ENCODE results near the gene ABCG1.
A peak's percentile ranks its signal among the peaks of the same experiment; 100 is the strongest.
"Not testable (repeated sequence)": the region's sequence is repeated elsewhere in the genome, so short reads cannot be mapped to it uniquely, and the experiment has no call there.

Gene ABCG1

GRCh38 chr21:42218836-42219605 lies at the start of gene ABCG1:
Gene ABCG1, plus strand, starts transcription at chr21:42219140. Its CDS starts 123 bp downstream, at chr21:42219263.
- DNase-seq = peak; percentile 44

- no peak for DNase-seq
These were observed 49.2 kb upstream of the ABCG1 start for GRCh38 chr21:42169758-42170157.

DNA sequence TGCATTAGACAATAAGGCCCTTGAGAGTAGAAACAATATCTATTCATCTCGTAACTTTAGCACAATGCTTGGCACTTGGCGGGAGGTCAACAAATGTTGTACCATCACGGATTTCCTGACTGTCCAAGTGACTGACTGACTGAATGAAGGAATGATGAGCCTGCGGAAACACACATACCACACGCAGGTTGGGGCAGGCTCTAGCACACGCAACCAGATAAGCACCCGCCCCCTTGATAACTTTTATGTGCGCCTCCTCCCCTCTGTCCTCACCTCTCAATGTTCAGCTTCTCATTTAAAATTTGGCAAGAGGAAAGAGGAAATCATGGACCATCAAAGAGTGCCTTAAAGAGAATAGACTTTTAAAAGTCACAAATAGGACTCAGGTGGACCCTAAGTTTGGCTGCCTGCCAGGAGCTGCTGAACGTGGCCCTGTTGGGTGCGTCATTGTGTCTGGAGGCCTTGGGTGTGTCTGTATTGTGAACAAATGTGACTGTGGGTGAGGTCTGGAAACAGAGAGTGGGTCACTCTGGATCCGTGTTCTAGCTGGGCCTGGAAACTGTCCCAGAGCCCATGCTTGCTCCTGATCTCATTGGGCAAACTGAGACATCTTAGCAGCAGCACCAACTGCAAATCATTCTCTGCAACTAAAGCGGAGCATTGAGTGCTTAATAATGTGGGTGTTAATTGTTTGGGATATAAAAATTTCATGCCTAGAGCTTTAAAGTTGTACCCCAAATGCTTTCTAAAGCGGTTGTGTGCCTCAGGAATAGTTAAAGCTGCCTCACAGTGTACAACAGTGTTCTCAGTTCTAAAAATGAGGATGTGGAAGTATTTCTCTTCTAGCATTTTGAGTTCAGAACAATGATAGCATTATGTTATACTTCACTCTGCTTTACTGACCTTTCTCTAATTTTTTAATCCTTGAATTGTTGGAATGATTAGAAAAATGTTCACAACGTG lies 47.6 kb upstream of the ABCG1 start:
- no peak for DNase-seq

DNA sequence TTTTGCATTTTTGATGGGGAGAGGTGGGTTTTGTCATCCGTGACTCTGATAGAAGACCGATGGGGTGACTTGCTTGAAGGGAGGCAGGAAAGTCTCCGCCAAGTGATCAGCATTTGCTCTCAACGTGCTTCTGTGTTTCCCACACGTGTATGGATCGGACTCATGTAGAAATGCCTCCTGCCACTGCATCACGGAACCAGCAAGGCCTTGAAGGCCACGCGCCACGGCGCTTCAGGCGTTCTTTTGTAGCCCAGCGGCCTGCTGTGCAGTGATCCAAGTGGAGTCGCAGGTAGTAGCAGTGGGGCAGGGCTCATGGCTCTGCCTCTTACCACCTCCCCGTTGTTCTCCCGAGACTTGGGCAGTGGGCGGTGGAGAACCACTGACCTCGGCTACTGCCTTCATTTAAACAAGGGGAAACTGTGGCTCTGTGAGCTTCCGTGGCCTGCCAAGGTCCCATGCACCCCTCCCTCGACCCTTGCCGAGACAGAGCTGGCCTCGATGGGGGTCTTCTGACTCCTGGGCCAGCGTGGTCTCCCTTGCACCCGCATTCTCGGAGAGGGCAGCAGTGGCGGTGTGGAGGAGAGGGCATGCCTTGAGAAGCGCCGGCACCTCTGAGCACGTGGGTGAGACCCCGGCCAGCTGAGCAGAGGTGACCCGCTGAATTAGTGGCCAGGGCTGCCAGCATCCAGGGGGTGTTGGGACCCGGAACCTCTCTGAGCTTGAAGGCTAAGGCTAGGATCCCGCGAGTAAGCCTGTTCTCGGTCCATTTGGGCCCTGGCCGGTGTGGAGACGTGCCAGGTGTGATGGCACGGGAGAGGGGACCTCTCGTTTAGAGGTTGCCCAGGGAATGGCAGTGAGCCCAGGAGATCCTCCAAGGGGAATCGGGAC lies 46.1 kb upstream of the ABCG1 start:
- DNase-seq = no peak

GRCh38 chr21:42174173-42174572 lies 44.8 kb upstream of the ABCG1 start:
- DNase-seq = no peak

DNA sequence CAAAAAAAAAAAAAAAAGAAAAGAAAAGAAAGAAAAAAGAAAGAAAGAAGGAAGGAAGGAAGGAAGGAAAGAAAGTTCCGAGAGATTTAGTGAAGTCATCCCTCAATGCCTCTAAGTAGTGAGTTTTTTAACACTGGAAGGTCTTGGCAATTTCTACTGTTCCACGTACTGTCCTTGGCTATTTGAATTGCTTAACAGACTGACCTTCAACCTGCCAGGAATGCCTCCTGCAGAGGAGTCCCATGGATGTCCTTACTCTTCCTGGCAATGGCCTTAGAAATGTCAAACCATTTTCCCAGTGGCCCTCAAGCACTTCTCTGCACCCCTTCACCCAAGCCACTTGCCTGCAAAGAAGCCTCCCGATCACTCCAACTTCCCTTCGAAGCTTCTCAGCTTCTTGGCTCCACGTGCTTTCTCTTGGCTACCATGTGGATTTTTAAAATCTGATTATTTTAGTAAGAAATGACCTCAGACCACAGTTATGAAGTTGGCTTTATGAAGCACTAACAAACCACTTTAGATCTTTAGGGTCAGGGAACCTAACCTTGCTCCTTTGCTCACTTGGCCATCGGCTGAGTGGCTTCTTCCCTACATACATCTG lies 43.7 kb upstream of the ABCG1 start:
- no peak for DNase-seq

GRCh38 chr21:42176859-42177258 lies 42.1 kb upstream of the ABCG1 start:
- no peak for DNase-seq

DNA sequence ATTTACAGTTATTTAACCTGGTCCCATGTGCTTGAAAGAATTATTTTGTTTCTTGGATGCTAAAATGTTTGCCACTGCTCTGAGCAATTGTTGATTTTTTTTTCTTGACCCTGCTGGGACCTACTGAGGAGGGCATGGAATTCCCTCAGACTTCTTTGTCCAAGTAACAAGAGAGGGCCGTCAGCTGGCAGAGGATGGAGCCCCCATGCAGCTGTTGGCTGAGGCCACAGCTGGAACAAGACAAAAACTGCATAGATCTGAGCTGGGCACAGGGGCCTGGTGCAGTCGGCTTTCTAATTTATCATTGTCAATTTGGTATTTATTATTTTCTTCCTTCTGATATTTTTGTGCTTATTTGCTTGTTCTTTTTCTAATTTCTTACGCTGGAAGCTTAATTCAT lies 39.6 kb upstream of the ABCG1 start:
- DNase-seq = no peak

- not testable (repeated sequence) for DNase-seq
These were observed 38.9 kb upstream of the ABCG1 start for GRCh38 chr21:42180001-42180400.

DNA sequence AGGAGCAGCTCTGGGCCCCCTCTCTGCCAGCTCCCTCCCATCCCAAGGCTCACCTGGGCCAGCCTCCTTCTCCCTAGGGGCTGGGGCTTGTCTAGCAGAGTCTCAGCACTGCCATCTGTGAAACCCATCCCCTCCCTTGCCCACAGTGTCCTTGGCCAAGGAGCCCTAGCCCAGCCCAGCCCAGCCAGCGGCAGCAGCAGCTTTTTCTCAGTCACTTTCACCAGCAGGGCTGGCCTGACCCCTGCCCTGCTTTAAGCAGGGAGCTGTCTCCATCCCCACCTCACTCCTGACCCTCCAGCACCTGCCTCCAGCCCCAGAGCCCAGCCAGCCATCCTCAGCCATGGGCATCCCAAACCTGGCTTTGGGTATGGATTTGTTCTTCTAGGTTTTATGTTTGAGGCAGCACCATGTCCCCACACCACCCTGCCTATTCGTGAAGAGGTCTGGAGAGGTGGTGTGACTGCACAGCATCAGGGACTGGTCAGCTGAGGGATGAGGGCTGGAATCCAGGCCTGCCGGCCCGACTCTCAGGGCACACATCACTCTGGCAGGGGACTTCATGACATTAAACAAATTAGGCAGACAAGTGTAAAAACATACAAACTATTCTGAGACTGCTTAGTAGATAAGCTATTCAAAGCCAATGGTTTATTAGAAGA lies 36.1 kb upstream of the ABCG1 start:
- no peak for DNase-seq

GRCh38 chr21:42183374-42184266 lies 35.3 kb upstream of the ABCG1 start:
- DNase-seq = no peak

GRCh38 chr21:42186591-42186990 lies 32.3 kb upstream of the ABCG1 start:
- no peak for DNase-seq

- DNase-seq = peak; percentile 62
These were observed 30.8 kb upstream of the ABCG1 start for GRCh38 chr21:42187976-42188653.

DNA sequence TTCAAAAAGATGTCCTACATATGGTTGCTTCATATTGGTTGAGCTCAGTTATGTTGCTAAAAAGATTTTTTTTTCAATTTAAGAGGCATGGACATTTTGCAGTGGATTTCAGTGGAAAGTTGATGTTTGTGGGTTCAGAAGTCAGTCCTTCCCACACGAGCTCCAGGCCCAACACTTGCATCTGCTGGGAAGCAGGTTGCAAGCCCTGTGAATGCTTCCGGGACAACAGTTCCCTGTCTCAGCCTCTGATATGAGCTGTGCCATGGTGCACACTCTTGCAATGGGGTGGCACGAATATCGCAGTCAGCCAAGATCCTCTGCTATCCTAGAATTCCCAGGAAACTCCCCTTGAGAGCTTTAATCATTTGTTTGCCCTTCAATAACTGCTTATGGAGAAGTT lies 30.3 kb upstream of the ABCG1 start:
- no peak for DNase-seq

DNA sequence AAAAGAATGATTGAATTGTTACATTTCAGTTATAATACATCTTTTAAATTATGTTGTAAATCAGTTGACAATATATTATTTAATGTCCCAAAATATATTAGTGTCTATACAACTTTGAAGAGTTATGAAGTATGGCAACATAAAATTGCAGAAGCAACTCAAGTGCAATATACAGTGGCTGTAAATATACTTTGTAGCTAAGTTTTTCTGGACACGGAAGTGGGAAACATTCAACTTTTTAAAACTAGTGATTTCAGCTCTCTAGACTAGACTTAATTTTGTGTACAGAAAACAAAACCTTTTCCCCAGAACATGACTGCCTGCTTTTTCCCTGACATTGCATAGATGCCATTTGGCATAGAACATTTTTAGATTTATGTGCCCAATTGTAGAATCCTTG lies 29.5 kb upstream of the ABCG1 start:
- no peak for DNase-seq

DNA sequence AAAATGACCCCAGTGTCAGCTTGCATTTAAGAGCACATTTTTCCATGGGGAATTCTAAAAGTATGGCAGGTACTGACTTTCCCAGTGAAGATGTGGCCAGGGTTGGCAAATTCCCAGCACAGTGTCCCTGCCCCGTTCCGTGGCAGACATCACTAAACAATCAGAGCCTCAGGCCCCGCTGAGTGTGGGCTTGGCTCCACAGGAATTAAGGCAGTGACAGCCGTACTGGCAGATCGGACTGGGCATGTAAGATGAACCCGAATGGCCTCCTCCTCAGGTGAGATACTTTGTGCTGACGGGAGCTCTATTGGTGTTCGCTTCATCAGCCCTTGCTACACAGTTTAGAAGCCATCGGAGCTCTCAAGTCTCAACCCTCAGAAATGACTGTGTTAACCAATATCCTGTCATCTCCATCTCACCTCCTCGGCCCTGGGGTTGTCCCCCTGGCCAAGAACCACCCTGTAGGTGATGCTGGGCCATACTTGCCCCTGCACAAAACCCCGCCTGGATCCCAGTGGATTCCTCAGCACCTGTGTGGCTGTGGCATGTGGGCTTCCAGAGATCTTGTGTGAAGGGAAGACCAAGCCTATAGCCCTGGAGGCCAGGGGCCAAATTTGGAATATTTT lies 29.0 kb upstream of the ABCG1 start:
- no peak for DNase-seq

DNA sequence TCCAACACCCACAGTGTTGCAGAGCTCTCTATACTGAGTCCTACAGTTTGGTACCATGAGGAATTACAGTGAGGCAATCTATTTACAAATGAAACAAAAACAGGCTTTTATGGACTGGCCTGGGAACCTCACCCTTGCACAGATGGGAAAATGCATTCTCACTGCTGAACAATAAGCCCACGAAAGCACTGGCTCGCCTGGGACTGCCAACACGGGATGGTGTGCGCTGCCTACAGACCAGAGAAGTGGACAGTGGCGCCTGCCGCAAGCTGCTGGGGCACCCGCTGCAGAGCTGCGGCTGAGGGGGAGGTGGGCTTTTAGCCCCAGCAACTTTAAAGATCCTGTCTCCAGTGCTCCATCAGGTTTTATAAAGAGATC lies 28.5 kb upstream of the ABCG1 start:
- DNase-seq = no peak

DNA sequence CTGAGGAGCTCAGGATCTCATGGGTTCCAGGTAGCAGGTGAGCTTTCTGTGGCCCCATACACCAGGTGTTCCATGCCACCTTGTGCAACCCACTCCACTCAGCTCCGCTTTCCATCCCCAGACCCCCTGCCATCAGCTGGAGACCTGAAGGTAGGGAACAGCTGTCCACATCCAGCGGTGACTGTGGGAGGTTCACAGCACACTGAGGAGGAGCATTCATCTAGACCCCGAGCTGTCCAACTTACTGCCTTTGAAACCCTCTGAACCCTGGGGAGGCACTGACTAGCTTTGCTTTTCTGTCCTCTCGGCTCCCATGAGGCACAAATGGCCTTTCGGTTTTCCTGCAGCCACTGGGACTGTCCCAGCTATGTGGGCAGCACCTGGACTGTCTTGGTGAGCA lies 27.9 kb upstream of the ABCG1 start:
- no peak for DNase-seq

DNA sequence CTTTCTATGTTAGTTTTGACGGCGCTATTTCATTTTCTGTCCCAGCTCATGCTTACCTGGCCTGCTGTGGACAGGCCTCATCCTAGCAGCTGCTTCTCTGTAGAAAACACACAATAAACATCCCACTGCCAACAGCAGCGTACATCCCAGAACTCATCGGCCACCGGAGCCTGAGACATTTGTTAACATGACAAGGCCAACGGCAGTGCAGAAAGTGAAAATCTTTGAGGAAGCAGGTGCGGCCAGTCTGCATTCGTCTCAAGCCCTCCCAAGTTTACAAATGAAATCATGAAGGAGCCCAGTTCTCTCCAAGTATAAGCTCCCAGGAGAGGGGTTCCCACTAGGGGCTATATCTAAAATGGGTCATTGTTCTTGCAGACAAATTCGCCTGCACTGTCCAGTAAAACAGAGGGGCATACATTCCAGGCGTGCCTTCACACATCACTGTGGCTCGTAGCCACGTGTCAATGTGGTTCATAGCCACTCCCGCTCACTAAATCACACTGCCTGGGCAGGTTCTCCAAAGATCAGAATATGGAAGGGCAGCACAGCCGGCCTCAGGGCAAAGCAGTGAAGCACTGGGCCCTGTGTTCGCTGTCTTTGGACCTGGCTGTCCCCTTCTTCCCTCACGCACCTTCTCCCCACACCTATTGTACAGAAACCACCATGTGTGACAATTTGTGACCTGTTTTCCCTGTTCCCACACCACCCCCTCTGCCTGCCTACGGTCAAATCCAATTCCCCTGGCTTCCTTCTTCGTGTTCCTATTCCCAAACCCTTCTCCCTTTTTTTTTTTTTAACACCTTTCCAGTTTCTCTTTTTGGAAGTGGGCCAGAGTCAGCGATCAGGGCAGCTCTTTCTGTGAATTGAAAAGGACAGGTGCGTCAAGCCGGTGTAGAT lies 27.0 kb upstream of the ABCG1 start:
- no peak for DNase-seq

Measured in stimulated activated CD4-positive, alpha-beta T cell treated with anti-CD3 and anti-CD28 coated beads, Interleukin-12 subunit alpha, Interleukin-12 subunit beta, amount 100 ng/mL, for 4 hours (primary cell).